Endothelial cell of umbilical vein (primary cell): ENCODE measurements around the gene RBM33. TPM values are rescaled to one million over a fixed set of nuclear protein-coding genes. Genes with fewer than 3 reads are reported as not detected.

Experiments
- BruUV-seq: library from RNA; stranded (reverse); fragments of 400-500 nt; replicated peaks from 2 replicates; lab custom pipeline; 2021; lab: Mats Ljungman, UMichigan
- CTCF ChIA-PET: fragments of 300-600, 350-600 bp; sonication (Branson Sonifier 250); formaldehyde crosslinking; loops from one replicate; lab custom pipeline; 2021; ENCODE audit warnings: antibody characterized with exemption, inconsistent platforms; lab: Charles Lee
- POLR2A ChIA-PET: fragments of 300-600, 350-600 bp; sonication (Branson Sonifier 250); formaldehyde crosslinking; loops from one replicate; lab custom pipeline; 2021; ENCODE audit warnings: antibody characterized with exemption, inconsistent platforms; lab: Charles Lee
- DNase-seq: peaks from one replicate; pipeline ENCODE4 v3.0.0-alpha.2; 2011; ENCODE audit warnings: low read depth, low spot score
- FAIRE-seq: peaks from 2 replicates; lab custom pipeline; 2011; peaks lifted over from hg19 to GRCh38; lab: Jason Lieb, UNC
- H2AFZ ChIP-seq: 2 replicates; pipeline ENCODE4 v1.6.0; 2012; ENCODE audit warnings: low read depth, low read length, control low read depth, inconsistent platforms
- H3K27ac ChIP-seq: 2 replicates; pipeline ENCODE4 v1.5.1; 2011; ENCODE audit warnings: low read depth, mild to moderate bottlenecking, control low read depth, low read length, moderate library complexity; ENCODE audit not compliant: insufficient read depth
- H3K27me3 ChIP-seq, 2 experiments: 2 replicates each; pipeline versions ENCODE4 v1.6.0 to v1.6.1; 2011; ENCODE audit warnings: low read length in 2 of 2, mixed read lengths in 1 of 2; ENCODE audit not compliant: control insufficient read depth in 2 of 2, insufficient read depth in 2 of 2
- H3K36me3 ChIP-seq, 2 experiments: 2 replicates in 1 of 2; 3 replicates in 1 of 2; pipeline ENCODE4 v1.5.1; 2011; ENCODE audit warnings: low read length in 2 of 2, mild to moderate bottlenecking in 1 of 2, moderate library complexity in 1 of 2; ENCODE audit not compliant: control insufficient read depth in 2 of 2, insufficient read depth in 2 of 2; ENCODE audit errors: extremely low read depth in 1 of 2
- H3K4me1 ChIP-seq: 3 replicates; pipeline ENCODE4 v1.5.1; 2011; ENCODE audit warnings: mild to moderate bottlenecking, low read length; ENCODE audit not compliant: control insufficient read depth, insufficient read depth; ENCODE audit errors: extremely low read depth
- H3K4me2 ChIP-seq: 2 replicates; pipeline ENCODE4 v1.6.1; 2011; ENCODE audit warnings: low read length, control low read depth, mixed read lengths; ENCODE audit not compliant: insufficient read depth
- H3K4me3 ChIP-seq, 3 experiments: fragments of 200-600 bp in 1 of 3; sonication (generic), shearing (Covaris generic) in 1 of 3; replicated peaks in 1 of 3; 2 replicates each; pipeline ENCODE4 v1.5.1; 2011 to 2016; ENCODE audit warnings: control low read depth in 3 of 3, low read length in 3 of 3, mild to moderate bottlenecking in 2 of 3, inconsistent platforms in 1 of 3, low read depth in 1 of 3, moderate library complexity in 1 of 3; ENCODE audit not compliant: insufficient read depth in 1 of 3
- H3K79me2 ChIP-seq: 2 replicates; pipeline ENCODE4 v1.6.0; 2012; ENCODE audit warnings: low read length, inconsistent platforms; ENCODE audit not compliant: control insufficient read depth, insufficient read depth
- H3K9ac ChIP-seq: replicated peaks from 2 replicates; pipeline ENCODE3; 2011; ENCODE audit warnings: low read length, control low read depth; ENCODE audit not compliant: insufficient read depth; ENCODE audit errors: extremely low read depth
- H3K9me1 ChIP-seq: replicated peaks from 3 replicates; pipeline ENCODE4 v1.6.0; 2011; ENCODE audit warnings: mild to moderate bottlenecking, low read length; ENCODE audit not compliant: control insufficient read depth, insufficient read depth; ENCODE audit errors: extremely low read depth
- H3K9me3 ChIP-seq: replicated peaks from 2 replicates; pipeline ENCODE4 v1.5.1; 2012; ENCODE audit warnings: low read length, inconsistent platforms; ENCODE audit not compliant: control insufficient read depth, insufficient read depth
- H4K20me1 ChIP-seq: replicated peaks from 2 replicates; pipeline ENCODE3; 2011; ENCODE audit warnings: mild to moderate bottlenecking, low read length; ENCODE audit not compliant: control insufficient read depth, insufficient read depth; ENCODE audit errors: extremely low read depth
- CTCF ChIP-seq, 2 donors: IDR thresholded peaks; 1 replicate in 1 of 2; 2 replicates in 1 of 2; pipeline ENCODE4 v1.5.1; 2011; ENCODE audit warnings: low read length in 2 of 2, mild to moderate bottlenecking in 2 of 2, moderate library complexity in 2 of 2, control low read depth in 1 of 2, inconsistent platforms in 1 of 2, low read depth in 1 of 2; ENCODE audit not compliant: insufficient read depth in 1 of 2; ENCODE audit errors: extremely low read depth in 1 of 2
- EZH2 ChIP-seq: IDR thresholded peaks from 2 replicates; pipeline ENCODE4 v1.6.1; 2012; ENCODE audit warnings: borderline replicate concordance, low read depth, mild to moderate bottlenecking, moderate library complexity, low read length, inconsistent platforms; ENCODE audit not compliant: severe bottlenecking
- FOS ChIP-seq: IDR thresholded peaks from 2 replicates; pipeline ENCODE4 v1.6.1; 2011; ENCODE audit warnings: mild to moderate bottlenecking, low read length, moderate library complexity, borderline replicate concordance; ENCODE audit not compliant: insufficient read depth
- GATA2 ChIP-seq: IDR thresholded peaks from 2 replicates; pipeline ENCODE4 v1.7.0; 2011; ENCODE audit warnings: low read depth, mild to moderate bottlenecking, moderate library complexity, mixed read lengths, low read length; ENCODE audit not compliant: insufficient read length, insufficient read depth
- JUN ChIP-seq: IDR thresholded peaks from 2 replicates; pipeline ENCODE4 v1.6.1; 2011; ENCODE audit warnings: borderline replicate concordance, low read depth; ENCODE audit not compliant: insufficient read length, insufficient read depth
- MAX ChIP-seq: IDR thresholded peaks from 2 replicates; pipeline ENCODE4 v1.6.1; 2011; ENCODE audit not compliant: insufficient read depth, insufficient read length
- MYC ChIP-seq: IDR thresholded peaks from one replicate; pipeline ENCODE4 v1.6.1; 2011; ENCODE audit warnings: mild to moderate bottlenecking, low read depth, low read length
- POLR2A ChIP-seq: IDR thresholded peaks from 2 replicates; pipeline ENCODE4 v1.6.1; 2012; ENCODE audit warnings: low read depth, mild to moderate bottlenecking, control low read depth, low read length
- POLR2AphosphoS5 ChIP-seq: IDR thresholded peaks from 2 replicates; pipeline ENCODE4 v1.6.1; 2012; ENCODE audit warnings: low read depth, mild to moderate bottlenecking, control low read depth, low read length, moderate library complexity; ENCODE audit not compliant: insufficient read depth
- dilution Hi-C: fragments of 300-500 bp; cut with MboI; formaldehyde crosslinking; loops from one replicate; pipeline ENCODE4 v1.15.0; 2019; ENCODE audit warnings: low sequenced_read_pairs; ENCODE audit not compliant: extremely low pct_ligation_motif_present
- intact Hi-C: fragments of 100-400 bp; cut with micrococcal nuclease; formaldehyde crosslinking; loops from one replicate; pipeline ENCODE4 v1.10.0; 2022
- polyA plus RNA-seq, 4 experiments: library from polyadenylated mRNA; depleted of rRNA in 3 of 4; stranded (reverse) in 3 of 4; unstranded in 1 of 4; fragments of >200 nt; gene quantifications; 2 replicates each; pipeline versions ENCODE4 v1.2.1 to v1.2.3, GENCODE V29; 2011 to 2012; ENCODE audit warnings: missing spikeins in 1 of 4
- total RNA-seq: library from RNA; stranded (reverse); gene quantifications from 2 replicates; pipeline ENCODE4 v1.2.3, GENCODE V29; 2021

RBM33 gene
- total and polyA plus RNA-seq, 2 donors (not counting 3 experiments of a cell fraction or from before 2014, with no cell fraction given): 16.2 to 68.2 TPM

- FAIRE-seq: no peak
- H3K4me1 ChIP-seq: peaks cover 6% of the 10 kb centered on the region
- H3K36me3 ChIP-seq: no peaks in the 10 kb centered on the region
- H3K4me3 ChIP-seq: no peak overlapping the region
- DNase-seq: no peak
- H3K79me2 ChIP-seq: no peaks in the 10 kb centered on the region
- H4K20me1 ChIP-seq: no peaks in the 10 kb centered on the region
- POLR2A ChIA-PET: no interaction called here
- CTCF ChIA-PET: interaction anchor here (0.6 to 3.5 kb wide), 7 partner anchors 9 to 1413 kb away, joined by 3 to 25 read pairs (median 4); no protein-coding TSS in a partner anchor
- H3K9ac ChIP-seq: no peak overlapping the region
- H2AFZ ChIP-seq: no peak overlapping the region
- no TSS peak for BruUV-seq
- no peaks in the 10 kb centered on the region for H3K9me1 ChIP-seq
- peaks cover 40 to 51% of the 10 kb centered on the region in 2 experiments for H3K27me3 ChIP-seq
- H3K4me2 ChIP-seq: no peak overlapping the region
- H3K27ac ChIP-seq: no peak overlapping the region
- TF ChIP-seq POLR2A (no peak), POLR2AphosphoS5 (no peak), EZH2 (no peak), FOS (no peak), JUN (no peak), CTCF (IDR thresholded peaks at IDR 0.05; ENCODE audit: extremely low read depth in 1 of 2, insufficient read depth in 1 of 2, low read depth in 1 of 2, low read length in 2 of 2) (no peak), MAX (no peak), MYC (no peak), GATA2 (no peak)
- dilution Hi-C loops: no loop called here
- H3K9me3 ChIP-seq: no peaks in the 10 kb centered on the region
- intact Hi-C loops: loop anchor here (1.0 kb wide), 3 partner anchors 137 to 950 kb away; no protein-coding TSS in a partner anchor
Observed at GRCh38 chr7:155814316-155815276, 170.1 kb downstream of the RBM33 start.
